ENCODE data around the gene UBXN2A.

Gene UBXN2A

GRCh38 chr2:24046599-24046929 lies 106.3 kb downstream of the UBXN2A start:
- Histone ChIP-seq H3K4me1 (ENCODE audit: control insufficient read depth, insufficient read depth, low read length) (peaks cover 9% of the 10 kb centered on the region; the same call in 1 of the 2 replicates), H3K4me3 (ENCODE audit: low read depth, low read length) (peak overlapping the region; percentile 91), H3K36me3 (ENCODE audit: control insufficient read depth in 2 of 2, insufficient read depth in 1 of 2, low read length in 2 of 2) (no peaks in the 10 kb centered on the region; a peak in 1 of 3 replicates), H3K9me3 (ENCODE audit: control insufficient read depth, insufficient read depth, low read depth, low read length) (no peaks in the 10 kb centered on the region), H3K27ac (ENCODE audit: extremely low read depth, low read depth, low read length) (no peak overlapping the region)
- POLR2A ChIA-PET: interaction anchor here (0.6 to 2.1 kb wide), 10 partner anchors 13 to 136 kb away, joined by 4 to 41 read pairs (median 6); partner anchors contain the start of genes ATAD2B and SF3B6
- TF ChIP-seq ZBTB20 (tag by site-specific recombination; IDR thresholded peaks at IDR 0.05) (no peak), ZBTB1 (tag by site-specific recombination; IDR thresholded peaks at IDR 0.05) (no peak), ZBTB49 (tag by site-specific recombination; IDR thresholded peaks at IDR 0.05; ENCODE audit: low read depth) (no peak), ZNF37A (tag by site-specific recombination; IDR thresholded peaks at IDR 0.05) (no peak), ZNF830 (tag by site-specific recombination; IDR thresholded peaks at IDR 0.05; ENCODE audit: low read depth) (no peak), TRIM28 (IDR thresholded peaks at IDR 0.05; ENCODE audit: borderline replicate concordance, low read length) (no peak), GLI4 (tag by site-specific recombination; IDR thresholded peaks at IDR 0.05) (no peak), ZNF596 (tag by site-specific recombination; IDR thresholded peaks at IDR 0.05) (no peak), ZNF426 (tag by site-specific recombination; IDR thresholded peaks at IDR 0.05) (no peak)
- CTCF ChIA-PET: interaction anchor here (0.5 to 0.7 kb wide), 2 partner anchors 34 to 593 kb away, joined by 3 to 4 read pairs; no protein-coding TSS in a partner anchor

GRCh38 chr2:24046930-24047702 lies 106.9 kb downstream of the UBXN2A start, which contains the start of gene WDCP:
WDCP (minus strand) TSS chr2:24047391; CDS start chr2:24039494, 7,897 bp downstream.
- Histone ChIP-seq H3K9me3 (ENCODE audit: control insufficient read depth, insufficient read depth, low read depth, low read length) (no peaks in the 10 kb centered on the region), H3K4me3 (ENCODE audit: low read depth, low read length) (peak within 1 kb of the TSS; percentile 91), H3K36me3 (ENCODE audit: control insufficient read depth in 2 of 2, insufficient read depth in 1 of 2, low read length in 2 of 2) (no peaks in the 10 kb centered on the region; a peak in 1 of 3 replicates), H3K27ac (ENCODE audit: extremely low read depth, low read depth, low read length) (peak within 1 kb of the TSS; percentile 66), H3K4me1 (ENCODE audit: control insufficient read depth, insufficient read depth, low read length) (peaks cover 9% of the 10 kb centered on the region; the same call in 1 of the 2 replicates)
- CTCF ChIA-PET: interaction anchor here (0.5 to 1.1 kb wide), 3 partner anchors 35 to 594 kb away, joined by 3 to 4 read pairs (median 3); no protein-coding TSS in a partner anchor
- POLR2A ChIA-PET: interaction anchor here (0.6 to 2.1 kb wide), 17 partner anchors 9 to 222 kb away, joined by 3 to 41 read pairs (median 6); partner anchors contain the start of genes ATAD2B, FAM228B, SF3B6 and UBXN2A
- peak; percentile 58 for TF ChIP-seq ZNF843 (tag by site-specific recombination; IDR thresholded peaks at IDR 0.05)
- peak; percentile 92 for TF ChIP-seq ZBTB17 (tag by site-specific recombination; IDR thresholded peaks at IDR 0.05)
- TF ChIP-seq ZXDB (tag by site-specific recombination; IDR thresholded peaks at IDR 0.05): 0 out of 2 replicates have a peak, but pooled peaks have one; percentile 30
- TF ChIP-seq SP7 (tag by site-specific recombination; IDR thresholded peaks at IDR 0.05): peak; percentile 72
- no peak for TF ChIP-seq ZNF488 (tag by site-specific recombination; IDR thresholded peaks at IDR 0.05)
- peak; percentile 42; the same call in 1 of the 2 replicates for TF ChIP-seq ZNF398 (tag by site-specific recombination; IDR thresholded peaks at IDR 0.05)
- 0 out of 2 replicates have a peak, but pooled peaks have one; percentile 53 for TF ChIP-seq KLF8 (tag by site-specific recombination; IDR thresholded peaks at IDR 0.05)
- TF ChIP-seq KLF7 (tag by site-specific recombination; IDR thresholded peaks at IDR 0.05; ENCODE audit: borderline replicate concordance): peak; percentile 20; the same call in 1 of the 2 replicates
- TF ChIP-seq PRDM10 (tag by site-specific recombination; IDR thresholded peaks at IDR 0.05): 0 out of 2 replicates have a peak, but pooled peaks have one; percentile 26
- TF ChIP-seq YY2 (tag by site-specific recombination; IDR thresholded peaks at IDR 0.05): no peak
- peak; percentile 47; the same call in 1 of the 2 replicates for TF ChIP-seq ZNF324 (tag by site-specific recombination; IDR thresholded peaks at IDR 0.05)
- peak; percentile 82 for TF ChIP-seq ZNF335 (tag by site-specific recombination; conservative IDR thresholded peaks at IDR 0.05)
- no peak for TF ChIP-seq ZNF48 (tag by site-specific recombination; IDR thresholded peaks at IDR 0.05)
- TF ChIP-seq CTCF (tag by site-specific recombination; IDR thresholded peaks at IDR 0.05): peak; percentile 14; the same call in 1 of the 2 replicates

Data from HEK293 (cell line).